Right hindlimb (tissue), 1 donor: ENCODE measurements around the gene REPS2.
"Not testable (repeated sequence)": the region's sequence is repeated elsewhere in the genome, so short reads cannot be mapped to it uniquely, and the experiment has no call there.

Source experiments
- DNase-seq: peaks from one replicate; pipeline ENCODE4 v3.0.0-alpha.2; 2018

Gene REPS2

GRCh38 chrX:16964976-16965375 is 18.5 kb downstream of the REPS2 start:
- DNase-seq = not testable (repeated sequence)

GRCh38 chrX:16966752-16967448 is 20.4 kb downstream of the REPS2 start:
- DNase-seq = no peak

- not testable (repeated sequence) for DNase-seq
These were observed 22.3 kb downstream of the REPS2 start for GRCh38 chrX:16968753-16969152.

- DNase-seq = no peak
These were observed 24.5 kb downstream of the REPS2 start for GRCh38 chrX:16970977-16971376.

GRCh38 chrX:16971694-16972093 is 25.2 kb downstream of the REPS2 start:
- no peak for DNase-seq

GRCh38 chrX:16975233-16975632 is 28.8 kb downstream of the REPS2 start:
- no peak for DNase-seq

GRCh38 chrX:16977771-16978170 is 31.3 kb downstream of the REPS2 start:
- no peak for DNase-seq

- DNase-seq = peak; percentile 21
These were observed 31.9 kb downstream of the REPS2 start for GRCh38 chrX:16978193-16978984.

- no peak for DNase-seq
These were observed 32.8 kb downstream of the REPS2 start for GRCh38 chrX:16979226-16979625.

- DNase-seq = no peak
These were observed 34.8 kb downstream of the REPS2 start for GRCh38 chrX:16981209-16981608.

GRCh38 chrX:16981980-16982379 is 35.5 kb downstream of the REPS2 start:
- DNase-seq = no peak

GRCh38 chrX:16983051-16983450 is 36.6 kb downstream of the REPS2 start:
- DNase-seq = no peak

GRCh38 chrX:16985286-16985685 is 38.8 kb downstream of the REPS2 start:
- DNase-seq = no peak

GRCh38 chrX:16986169-16986568 is 39.7 kb downstream of the REPS2 start:
- DNase-seq = no peak

- DNase-seq = no peak
These were observed 43.3 kb downstream of the REPS2 start for GRCh38 chrX:16989750-16990149.

GRCh38 chrX:16990839-16991238 is 44.4 kb downstream of the REPS2 start:
- no peak for DNase-seq

- peak; percentile 21 for DNase-seq
These were observed 46.0 kb downstream of the REPS2 start for GRCh38 chrX:16992445-16992844.

GRCh38 chrX:16992951-16993350 is 46.5 kb downstream of the REPS2 start:
- DNase-seq = no peak

- no peak for DNase-seq
These were observed 47.4 kb downstream of the REPS2 start for GRCh38 chrX:16993791-16994318.

GRCh38 chrX:16994736-16995135 is 48.3 kb downstream of the REPS2 start:
- DNase-seq = no peak

- DNase-seq = no peak
These were observed 50.9 kb downstream of the REPS2 start for GRCh38 chrX:16997313-16997712.

- no peak for DNase-seq
These were observed 52.8 kb downstream of the REPS2 start for GRCh38 chrX:16999275-16999674.

GRCh38 chrX:17000751-17001150 is 54.3 kb downstream of the REPS2 start:
- no peak for DNase-seq

- DNase-seq = no peak
These were observed 59.4 kb downstream of the REPS2 start for GRCh38 chrX:17005712-17006368.
